Upper lobe of left lung (tissue), 4 donors: ENCODE measurements around the gene SSX4B.
"Not testable (repeated sequence)": the region's sequence is repeated elsewhere in the genome, so short reads cannot be mapped to it uniquely, and the experiment has no call there.

Experiments
- CTCF ChIP-seq, 6 experiments: fragments of 450-650 bp in 4 of 6; fragments of 200-600 bp in 2 of 6; sonication (generic) in 2 of 6; IDR thresholded peaks; one replicate each; pipeline ENCODE4 v1.5.1; 2016 to 2019; ENCODE audit warnings: antibody characterized with exemption in 6 of 6
- POLR2A ChIP-seq, 4 donors: fragments of 450-650 bp; IDR thresholded peaks; one replicate each; pipeline ENCODE4 v1.5.1; 2016 to 2017; ENCODE audit warnings: antibody characterized with exemption in 4 of 4, mild to moderate bottlenecking in 2 of 4

DNA sequence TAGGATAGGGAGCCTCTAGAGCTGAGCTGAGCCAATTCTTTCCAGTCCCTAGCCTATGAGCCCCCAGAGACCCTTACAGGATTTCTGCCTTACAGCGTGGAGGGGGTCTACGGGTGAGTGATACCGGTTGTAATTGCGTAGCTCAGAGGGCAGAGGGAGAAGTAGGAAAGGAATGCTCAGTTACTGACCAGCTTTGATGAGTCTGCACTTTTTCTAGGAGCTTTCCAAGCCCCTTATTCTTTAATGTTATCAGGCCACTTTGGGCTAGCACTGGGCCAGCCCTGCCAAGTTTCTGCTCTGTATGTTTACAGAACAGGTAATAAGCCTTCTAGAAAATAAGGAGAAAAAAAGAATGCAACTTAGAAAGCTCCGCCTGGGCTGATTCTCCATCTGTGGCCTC is 17.8 kb upstream of the SSX4B start:
- not testable (repeated sequence) for TF ChIP-seq CTCF, POLR2A (IDR thresholded peaks at IDR 0.05)
